Measurements from ENCODE around the gene ORMDL3. TPM values are rescaled to one million over a fixed set of nuclear protein-coding genes. Genes with fewer than 3 reads are reported as not detected.

ORMDL3 gene
- total RNA-seq, 1 donor from 2014 or later: 35.6 TPM

GRCh38 chr17:39929646-39930407 lies 2.4 kb upstream of the ORMDL3 start:
- no peak for DNase-seq (ENCODE audit: low read depth)
- H3K4me3 ChIP-seq (ENCODE audit: low read depth, low read length): no peak overlapping the region

DNA sequence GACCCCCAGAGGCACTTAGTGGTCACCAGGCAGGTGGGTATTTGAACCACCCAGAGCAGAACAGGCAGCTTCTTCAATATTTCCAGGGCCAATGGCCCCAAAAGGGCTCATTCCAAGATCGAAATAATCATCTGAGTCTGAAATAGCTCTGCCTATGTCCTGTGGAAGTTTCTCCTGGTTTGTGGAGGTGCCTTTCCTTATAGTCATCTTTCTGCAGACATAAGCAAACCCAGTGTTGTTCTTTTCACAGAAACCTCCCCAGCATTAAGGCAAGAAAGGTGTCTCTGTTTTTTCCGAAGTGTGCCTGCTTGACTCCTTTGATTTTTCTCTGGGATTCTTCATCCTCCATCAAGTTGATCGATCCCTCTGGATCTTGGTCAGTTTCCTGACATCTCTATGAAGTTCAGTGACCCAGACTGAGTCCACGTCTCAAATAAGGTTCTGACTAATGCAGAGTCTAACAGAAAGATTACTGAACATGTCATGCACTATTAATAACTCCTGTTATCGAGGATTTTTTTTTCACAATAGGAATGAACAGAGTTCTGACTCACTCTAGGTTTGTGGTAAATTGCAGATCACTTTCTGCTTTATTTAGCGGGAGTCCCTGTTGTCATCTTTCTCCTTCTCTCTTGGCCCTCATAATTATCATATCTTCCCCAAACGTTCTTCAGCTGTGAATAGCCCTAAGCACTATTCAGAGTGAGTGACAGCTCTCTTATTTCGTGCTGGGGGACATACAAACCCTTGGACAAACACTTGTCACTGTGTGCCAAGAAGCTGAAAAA lies 1.7 kb upstream of the ORMDL3 start:
- TF ChIP-seq, protein P1, sequence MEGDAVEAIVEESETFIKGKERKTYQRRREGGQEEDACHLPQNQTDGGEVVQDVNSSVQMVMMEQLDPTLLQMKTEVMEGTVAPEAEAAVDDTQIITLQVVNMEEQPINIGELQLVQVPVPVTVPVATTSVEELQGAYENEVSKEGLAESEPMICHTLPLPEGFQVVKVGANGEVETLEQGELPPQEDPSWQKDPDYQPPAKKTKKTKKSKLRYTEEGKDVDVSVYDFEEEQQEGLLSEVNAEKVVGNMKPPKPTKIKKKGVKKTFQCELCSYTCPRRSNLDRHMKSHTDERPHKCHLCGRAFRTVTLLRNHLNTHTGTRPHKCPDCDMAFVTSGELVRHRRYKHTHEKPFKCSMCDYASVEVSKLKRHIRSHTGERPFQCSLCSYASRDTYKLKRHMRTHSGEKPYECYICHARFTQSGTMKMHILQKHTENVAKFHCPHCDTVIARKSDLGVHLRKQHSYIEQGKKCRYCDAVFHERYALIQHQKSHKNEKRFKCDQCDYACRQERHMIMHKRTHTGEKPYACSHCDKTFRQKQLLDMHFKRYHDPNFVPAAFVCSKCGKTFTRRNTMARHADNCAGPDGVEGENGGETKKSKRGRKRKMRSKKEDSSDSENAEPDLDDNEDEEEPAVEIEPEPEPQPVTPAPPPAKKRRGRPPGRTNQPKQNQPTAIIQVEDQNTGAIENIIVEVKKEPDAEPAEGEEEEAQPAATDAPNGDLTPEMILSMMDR (conservative IDR thresholded peaks at IDR 0.05; ENCODE audit: low read depth, low read length): no peak
- H3K4me3 ChIP-seq (ENCODE audit: low read depth, low read length): no peak overlapping the region
- no peak for DNase-seq (ENCODE audit: low read depth)

More at GRCh38 chr17:39929646-39930407, 2.4 kb upstream of the ORMDL3 start:
- TF ChIP-seq, protein P1 (conservative IDR thresholded peaks at IDR 0.05; ENCODE audit: low read depth, low read length): no peak

- TF ChIP-seq, protein P1 (conservative IDR thresholded peaks at IDR 0.05; ENCODE audit: low read depth, low read length): no peak
- peak overlapping the region; percentile 86 for H3K4me3 ChIP-seq (ENCODE audit: low read depth, low read length)
- DNase-seq (ENCODE audit: low read depth): no peak
These were observed 792 bp upstream of the ORMDL3 start for GRCh38 chr17:39927929-39928857.

DNA sequence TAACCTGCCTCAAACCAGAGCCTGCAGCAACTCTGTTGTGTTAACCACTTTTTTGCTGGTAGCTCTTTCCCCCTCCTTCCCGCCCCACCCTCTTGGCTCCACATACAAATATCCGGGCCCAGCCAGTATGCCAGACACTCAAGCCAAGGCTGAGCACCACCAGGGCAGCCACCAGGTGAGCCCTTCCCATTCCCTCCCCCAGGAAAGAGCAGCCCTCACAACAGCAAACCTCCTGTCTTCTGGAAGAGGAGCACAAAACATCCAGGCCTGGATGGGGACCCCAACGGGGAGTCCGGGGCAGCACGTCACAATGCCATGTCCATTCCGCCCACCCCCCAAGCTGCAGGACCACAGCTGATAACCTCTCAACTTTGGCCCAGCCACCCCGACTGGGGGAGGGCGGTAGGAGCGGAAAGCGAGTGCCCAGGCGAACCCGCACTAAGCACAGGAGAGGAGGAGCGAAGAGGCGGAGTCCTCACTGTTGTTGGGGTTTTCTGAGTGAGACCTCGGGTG lies 757 bp downstream of the ORMDL3 start:
- no peak for DNase-seq (ENCODE audit: low read depth)
- H3K4me3 ChIP-seq (ENCODE audit: low read depth, low read length): peak overlapping the region; percentile 86
- TF ChIP-seq, protein P1 (conservative IDR thresholded peaks at IDR 0.05; ENCODE audit: low read depth, low read length): no peak

DNA sequence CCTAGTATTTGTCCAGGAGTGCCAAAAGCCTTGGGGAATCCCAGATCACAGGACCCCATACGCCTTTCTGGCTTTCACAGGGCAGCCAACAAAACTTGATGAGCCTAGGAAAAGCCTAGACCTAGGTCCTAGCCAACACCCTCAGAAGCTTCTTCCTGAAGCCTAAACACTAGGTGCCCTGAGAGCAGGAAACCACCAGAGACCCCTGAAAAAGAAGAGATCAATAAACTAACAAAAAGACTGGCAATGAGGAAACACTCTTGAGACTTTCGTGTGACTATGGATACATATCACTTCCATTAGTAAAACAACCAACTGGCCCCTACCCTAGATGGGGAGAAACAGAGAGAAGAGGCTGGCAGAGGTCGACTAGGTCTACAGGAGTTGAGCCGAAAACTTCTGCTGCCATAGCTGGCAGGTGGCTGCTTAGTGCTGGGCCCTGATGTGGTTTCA lies 1.2 kb downstream of the ORMDL3 start:
- peak overlapping the region; percentile 86 for H3K4me3 ChIP-seq (ENCODE audit: low read depth, low read length)
- no peak for DNase-seq (ENCODE audit: low read depth)
- TF ChIP-seq, protein P1 (conservative IDR thresholded peaks at IDR 0.05; ENCODE audit: low read depth, low read length): no peak
